NCI-H2029 treated with DMSO at 0.1 percent for 48 hours (cell line): ENCODE results near the gene CLCN7.

Experiments used
- DNase-seq: peaks from one replicate; lab custom pipeline; 2025; lab: John Stamatoyannopoulos, UW

The CLCN7 gene

DNA sequence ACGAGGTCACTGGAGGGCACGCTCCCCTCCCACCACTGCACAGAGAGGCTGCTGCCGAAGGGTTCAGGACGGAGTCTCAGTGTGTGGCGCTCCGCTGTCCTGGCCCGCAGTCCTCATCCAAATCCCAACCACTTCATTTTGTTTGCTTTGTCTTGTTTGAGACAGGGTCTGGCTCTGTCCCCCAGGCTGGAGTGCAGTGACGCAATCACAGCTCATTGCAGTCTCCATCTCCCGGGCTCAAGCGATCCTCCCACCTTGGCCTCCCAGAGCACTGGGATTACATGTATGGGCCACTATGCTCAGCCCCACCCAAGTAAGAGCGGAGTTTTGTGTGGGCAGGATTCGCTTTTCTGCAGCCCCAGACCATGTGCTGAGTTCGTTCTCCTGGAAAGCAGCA, 73.1 kb downstream of the CLCN7 start:
- no peak for DNase-seq

GRCh38 chr16:1401061-1401757, 73.6 kb downstream of the CLCN7 start:
- no peak for DNase-seq

GRCh38 chr16:1398826-1399581, 75.8 kb downstream of the CLCN7 start:
- no peak for DNase-seq

DNA sequence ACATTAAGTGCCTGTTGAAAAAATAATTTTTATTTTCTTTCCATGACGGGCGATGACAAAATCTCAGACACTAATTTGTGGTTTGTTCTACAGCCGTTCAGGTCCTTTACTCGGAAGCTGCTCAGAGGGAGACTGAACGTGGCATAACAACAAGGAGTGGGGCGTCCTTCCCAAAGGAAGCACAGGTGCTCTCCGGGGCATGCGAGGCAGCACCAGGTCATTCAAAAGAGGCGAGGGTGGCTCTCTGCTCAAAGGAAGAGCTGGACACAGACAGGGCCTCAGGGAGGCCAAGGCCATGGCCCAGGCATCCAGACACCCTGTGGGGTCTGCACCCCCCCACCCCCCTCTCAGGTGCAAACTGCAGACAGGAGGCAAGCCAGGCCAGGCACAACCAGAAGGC, 76.5 kb downstream of the CLCN7 start:
- DNase-seq = no peak

GRCh38 chr16:1397779-1398178, 77.0 kb downstream of the CLCN7 start:
- DNase-seq = no peak

DNA sequence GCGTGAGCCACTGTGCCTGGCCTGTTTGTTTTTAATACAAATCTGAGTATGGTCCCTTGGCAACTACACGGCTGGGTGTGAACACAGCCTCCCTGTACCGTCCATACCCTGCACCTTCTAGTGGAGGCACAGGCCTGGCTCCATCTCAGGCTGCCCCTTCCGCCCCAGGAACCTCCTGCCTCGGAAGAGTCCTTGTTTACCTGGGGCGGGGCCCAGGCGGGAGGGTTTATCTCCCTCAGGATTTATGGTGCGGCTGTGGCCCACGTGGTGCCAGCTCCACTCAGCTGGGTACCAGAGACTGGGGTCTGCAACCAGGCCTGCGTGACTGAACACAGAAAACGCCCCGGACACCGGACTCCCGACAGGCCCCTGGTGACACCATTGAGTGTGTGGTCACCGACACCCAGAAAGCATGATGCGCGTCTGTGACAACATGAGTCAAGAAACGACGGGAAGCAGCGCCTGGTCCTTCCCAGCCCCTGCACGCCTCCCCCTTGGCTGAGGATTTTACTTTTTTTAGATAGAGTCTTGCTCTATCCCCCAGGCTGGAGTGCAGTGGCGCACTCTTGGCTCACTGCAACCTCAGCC, 79.3 kb downstream of the CLCN7 start:
- no peak for DNase-seq
